ENCODE results near the gene TEC. TPM values are rescaled to one million over a fixed set of nuclear protein-coding genes. Genes with fewer than 3 reads are reported as not detected.

The TEC gene
- total RNA-seq, 1 donor from 2014 or later: 6.1 TPM

DNA sequence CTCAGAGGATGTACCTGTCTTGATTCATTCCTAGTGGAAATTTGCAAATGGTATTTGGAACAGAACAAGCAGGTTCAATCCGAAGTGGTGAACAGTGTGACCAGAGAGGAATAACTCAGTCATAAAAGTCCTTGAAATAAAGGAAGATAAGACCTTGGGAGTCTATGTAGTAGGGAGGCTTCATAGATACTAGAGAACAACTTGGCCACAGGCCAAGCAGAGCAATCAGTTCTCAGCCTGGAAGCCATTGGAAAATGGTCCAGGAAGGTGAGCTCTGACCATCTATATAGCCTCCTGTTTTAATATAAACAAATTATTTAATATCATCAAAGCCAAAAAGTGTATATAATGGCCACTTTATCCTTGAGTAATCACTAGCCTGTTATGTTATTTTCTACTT lies 146.9 kb downstream of the TEC start:
- DNase-seq (ENCODE audit: low read depth): no peak

DNA sequence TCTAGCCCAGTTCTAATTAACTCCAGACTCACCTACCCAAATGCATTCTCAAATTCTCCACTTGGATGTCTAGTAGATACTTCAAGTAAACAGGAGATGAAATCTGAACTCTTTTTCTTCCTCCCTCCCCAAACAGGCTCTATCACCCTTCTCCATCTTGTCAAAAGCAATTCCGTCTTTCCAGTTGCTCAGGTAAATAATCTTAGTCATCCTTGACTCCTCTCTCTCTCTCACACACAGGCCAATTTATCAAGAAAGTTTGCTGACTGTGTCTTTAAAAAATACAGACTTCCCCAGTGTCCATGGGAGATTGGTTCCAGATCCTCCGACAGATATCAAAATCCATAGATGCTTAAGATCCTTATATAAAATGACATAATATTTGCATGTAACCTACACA lies 148.5 kb downstream of the TEC start:
- DNase-seq (ENCODE audit: low read depth): no peak

- DNase-seq (ENCODE audit: low read depth): no peak
Measured at GRCh38 chr4:48120132-48120531, 149.5 kb downstream of the TEC start.

DNA sequence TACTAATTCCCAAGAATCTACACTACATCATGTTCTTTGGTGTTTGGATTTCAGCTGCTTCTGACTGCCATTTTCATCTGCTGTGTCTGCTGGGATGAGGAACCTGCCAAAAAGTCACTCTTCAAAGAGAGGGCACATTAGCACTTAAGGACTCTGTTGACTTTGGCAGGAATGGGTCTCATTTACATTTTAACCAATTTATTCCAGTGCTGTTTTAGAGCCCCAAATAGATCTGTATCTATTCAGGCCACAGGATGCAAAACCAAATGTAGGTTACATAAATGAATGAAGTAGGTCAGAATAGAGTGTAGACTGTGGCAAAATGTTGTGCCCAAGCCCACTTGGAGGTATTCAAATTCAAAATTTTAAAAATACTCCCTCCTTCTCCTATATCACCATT lies 150.0 kb downstream of the TEC start:
- DNase-seq (ENCODE audit: low read depth): no peak

DNA sequence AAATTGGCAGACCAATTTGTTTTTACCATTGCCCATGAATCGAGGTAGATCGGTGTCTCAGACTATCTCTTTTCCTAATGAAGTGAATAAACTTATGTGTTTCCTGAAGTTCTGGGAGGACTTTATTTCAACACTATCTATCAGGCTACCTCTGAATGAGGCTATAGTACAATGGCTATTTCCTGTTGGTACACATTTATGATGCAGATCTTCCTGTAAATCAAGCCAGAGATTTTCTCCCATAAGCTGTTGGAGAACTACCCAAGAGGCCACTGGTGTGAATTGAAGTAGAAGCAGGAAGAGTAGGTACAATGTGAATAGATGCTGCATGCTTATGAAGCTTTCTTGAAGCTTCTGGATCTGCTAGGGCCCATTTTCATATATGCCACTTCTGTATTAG lies 151.6 kb downstream of the TEC start:
- DNase-seq (ENCODE audit: low read depth): no peak

- DNase-seq (ENCODE audit: low read depth): no peak
Measured at GRCh38 chr4:48116582-48116981, 153.1 kb downstream of the TEC start.

- no peak for DNase-seq (ENCODE audit: low read depth)
Measured at GRCh38 chr4:48114412-48114811, 155.2 kb downstream of the TEC start.

DNA sequence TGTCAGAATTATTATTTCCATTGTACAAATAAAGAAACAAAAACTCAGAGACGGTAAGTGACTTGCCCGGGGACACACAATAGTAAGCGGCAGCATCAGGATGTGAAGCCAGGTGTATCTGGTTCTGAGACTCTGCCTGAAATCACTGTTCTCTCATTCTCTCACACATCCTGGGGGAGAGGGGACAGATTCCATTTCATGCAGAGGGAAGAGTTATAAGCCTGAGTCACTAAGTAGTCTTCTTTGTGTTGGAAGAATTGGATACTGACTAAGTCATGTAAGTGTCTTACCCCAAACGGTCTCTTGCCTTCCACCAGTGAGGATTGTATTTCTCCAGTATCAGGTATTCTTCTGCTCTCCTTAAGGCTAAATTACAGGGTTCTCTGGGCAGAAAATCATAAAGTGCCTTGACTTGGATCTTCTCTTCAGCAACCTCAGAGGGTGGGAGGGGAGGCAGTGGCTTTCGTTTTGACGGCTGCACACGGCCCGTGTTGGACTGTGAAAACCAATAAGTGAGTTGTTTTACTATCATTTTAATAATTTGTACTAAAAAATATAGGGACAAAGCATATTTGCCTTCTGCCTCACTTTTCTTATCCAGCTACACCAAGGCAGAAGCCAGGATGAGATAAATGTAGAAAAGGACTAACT lies 157.5 kb downstream of the TEC start:
- DNase-seq (ENCODE audit: low read depth): peak; percentile 46

DNA sequence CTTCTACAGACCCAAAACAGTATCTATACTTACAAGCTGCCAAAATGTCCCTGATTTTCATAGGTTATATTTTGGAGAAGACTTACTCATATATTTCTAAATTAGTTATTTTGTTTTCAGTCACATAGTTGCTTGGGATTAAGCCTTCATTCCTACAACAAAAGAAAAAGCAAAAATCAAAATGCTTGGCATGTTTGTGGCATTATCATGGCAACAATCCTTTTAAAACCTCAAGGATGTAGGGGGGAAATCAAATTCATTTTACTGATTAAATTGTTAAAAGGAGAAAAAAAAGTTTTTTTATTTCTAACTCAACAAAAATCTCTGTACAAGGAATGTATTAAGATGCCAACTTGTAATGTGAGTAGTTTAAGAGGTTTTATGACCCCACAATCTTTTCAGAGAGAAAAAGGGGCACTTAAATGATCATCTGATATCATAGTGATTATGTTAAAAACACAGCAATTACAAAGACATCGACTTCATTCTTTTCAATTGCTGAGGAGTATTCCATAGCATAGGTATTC lies 159.1 kb downstream of the TEC start:
- no peak for DNase-seq (ENCODE audit: low read depth)

GRCh38 chr4:48109413-48110263 lies 160.0 kb downstream of the TEC start:
- DNase-seq (ENCODE audit: low read depth): peak; percentile 75

GRCh38 chr4:48108309-48109073 lies 161.1 kb downstream of the TEC start:
- DNase-seq (ENCODE audit: low read depth): peak; percentile 88

- no peak for DNase-seq (ENCODE audit: low read depth)
Measured at GRCh38 chr4:48105230-48105629, 164.4 kb downstream of the TEC start.

DNA sequence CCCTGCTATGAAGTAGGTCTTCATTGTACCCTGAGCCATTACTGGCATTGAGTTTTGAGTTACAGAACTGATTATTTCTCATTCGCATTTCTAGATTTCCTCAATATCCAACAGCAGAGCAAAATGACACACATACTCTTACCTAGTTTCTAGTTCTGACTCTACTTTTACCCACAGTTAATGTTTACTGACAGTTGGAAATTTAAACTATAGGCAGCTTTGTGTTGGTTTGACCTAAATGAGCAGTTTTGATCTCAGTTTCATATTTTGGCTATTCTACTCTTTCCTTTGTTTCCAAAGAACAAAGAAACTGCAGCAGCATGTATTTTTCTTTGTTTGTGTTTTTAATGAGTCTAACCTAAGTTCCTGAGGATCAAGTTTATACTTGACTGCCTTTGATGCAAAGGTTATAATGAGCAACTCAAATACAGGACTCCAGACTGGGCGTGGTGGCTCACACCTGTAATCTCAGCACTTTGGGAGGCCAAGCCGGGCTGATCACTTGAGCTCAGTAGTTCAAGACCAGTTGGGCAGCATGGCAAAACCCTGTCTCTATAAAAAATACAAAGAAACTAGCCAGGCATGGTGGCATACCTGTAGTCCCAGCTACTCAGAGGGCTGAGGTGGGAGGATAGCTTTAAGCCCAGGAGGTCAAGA lies 166.0 kb downstream of the TEC start:
- DNase-seq (ENCODE audit: low read depth): no peak

GRCh38 chr4:48102303-48102702 lies 167.3 kb downstream of the TEC start:
- no peak for DNase-seq (ENCODE audit: low read depth)

- DNase-seq (ENCODE audit: low read depth): no peak
Measured at GRCh38 chr4:48100256-48100655, 169.4 kb downstream of the TEC start.

- DNase-seq (ENCODE audit: low read depth): no peak
Measured at GRCh38 chr4:48095441-48095840, 174.2 kb downstream of the TEC start.

GRCh38 chr4:48093991-48094416 lies 175.6 kb downstream of the TEC start:
- peak; percentile 78 for DNase-seq (ENCODE audit: low read depth)

DNA sequence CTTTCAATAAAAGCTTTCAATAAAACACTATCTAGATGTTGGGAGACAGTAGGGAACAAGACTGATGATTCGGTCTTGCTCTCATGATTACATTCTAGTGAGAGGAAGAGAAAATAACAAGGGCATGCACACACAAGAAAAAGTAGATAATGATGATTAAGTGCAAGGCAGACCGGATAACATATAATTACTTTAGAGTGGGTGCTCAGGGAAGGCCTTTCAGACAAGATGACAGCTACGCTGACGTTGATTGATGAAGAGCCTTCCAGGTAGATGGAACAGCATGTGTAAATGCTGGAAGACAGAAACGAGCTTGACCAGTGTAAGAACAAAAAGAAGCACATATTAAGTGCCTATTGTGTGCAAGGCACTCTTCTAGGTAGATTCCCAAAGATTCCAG lies 179.0 kb downstream of the TEC start:
- no peak for DNase-seq (ENCODE audit: low read depth)

DNA sequence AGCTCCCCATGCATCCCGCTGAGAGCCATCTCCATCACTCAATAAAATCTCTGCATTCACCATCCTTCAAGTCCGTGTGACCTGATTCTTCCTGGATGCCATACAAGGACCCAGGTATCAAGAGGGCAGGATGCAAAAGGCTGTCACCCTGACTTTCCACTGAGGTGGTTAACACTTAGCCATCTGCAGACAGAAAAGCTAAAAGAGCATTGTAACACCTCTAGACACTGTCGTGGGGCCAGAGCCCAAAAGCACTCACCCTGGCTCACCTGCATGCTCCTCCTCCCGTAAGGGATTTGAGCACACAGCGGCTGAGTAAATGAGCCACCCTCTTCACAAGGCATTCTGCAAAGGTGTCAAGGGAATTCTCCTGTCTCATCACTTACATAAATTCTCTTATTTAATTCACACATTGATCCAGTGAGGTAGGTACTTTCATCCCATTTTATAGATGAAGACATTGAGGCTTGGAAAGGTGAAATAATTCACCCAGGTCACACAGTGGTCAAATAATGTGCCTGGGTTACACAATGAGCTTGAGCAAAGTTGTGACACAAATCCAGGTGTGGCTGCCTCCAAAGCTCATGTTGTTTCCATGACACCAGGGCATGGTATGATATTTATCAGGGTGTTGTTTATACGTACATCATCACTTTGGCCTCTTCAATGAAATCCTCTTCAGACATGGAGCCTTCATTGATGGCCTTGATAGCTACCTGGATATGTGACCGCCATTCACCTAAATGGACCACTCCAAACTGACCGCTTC lies 183.6 kb downstream of the TEC start:
- DNase-seq (ENCODE audit: low read depth): no peak
